Measurements from ENCODE around the gene PSME4.
"Not testable (repeated sequence)": the region's sequence is repeated elsewhere in the genome, so short reads cannot be mapped to it uniquely, and the experiment has no call there.

Gene PSME4

DNA sequence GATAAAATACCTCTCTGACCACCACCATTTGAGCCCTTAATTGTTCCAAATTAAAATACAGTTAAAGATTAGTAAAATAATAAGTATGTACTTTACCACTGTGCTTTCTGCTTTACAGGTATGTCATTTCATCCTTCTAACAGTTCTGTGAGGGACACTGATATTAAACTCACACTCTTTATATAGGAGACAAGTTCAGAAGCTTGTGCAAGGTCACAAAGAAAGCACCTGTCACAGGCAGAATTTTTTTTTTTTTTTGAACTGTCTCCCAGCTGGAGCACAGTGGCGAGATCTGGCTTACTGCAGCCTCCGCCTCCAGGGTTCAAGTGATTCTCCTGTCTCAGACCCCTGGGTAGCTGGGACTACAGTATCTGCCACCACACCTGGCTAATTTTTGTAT lies 89.4 kb downstream of the PSME4 start:
- no peak for DNase-seq

DNA sequence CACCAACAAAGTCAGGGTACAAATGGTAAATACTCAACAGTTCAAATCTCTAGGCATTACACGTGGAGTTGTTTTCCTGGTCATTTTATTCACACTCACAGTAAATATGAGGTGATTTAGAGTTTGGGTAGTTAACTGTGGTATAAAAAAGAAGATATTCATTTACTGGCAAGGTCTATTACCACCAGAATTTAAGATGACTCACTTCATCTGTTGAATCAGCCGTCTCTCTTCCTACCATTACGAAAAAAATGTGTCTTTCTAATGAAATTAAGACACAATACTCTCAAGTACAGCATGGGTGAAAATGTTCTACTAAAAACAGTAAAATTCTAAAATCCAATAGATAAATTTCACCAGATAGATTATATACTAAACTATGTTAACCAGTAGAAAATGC lies 90.0 kb downstream of the PSME4 start:
- no peak for DNase-seq

DNA sequence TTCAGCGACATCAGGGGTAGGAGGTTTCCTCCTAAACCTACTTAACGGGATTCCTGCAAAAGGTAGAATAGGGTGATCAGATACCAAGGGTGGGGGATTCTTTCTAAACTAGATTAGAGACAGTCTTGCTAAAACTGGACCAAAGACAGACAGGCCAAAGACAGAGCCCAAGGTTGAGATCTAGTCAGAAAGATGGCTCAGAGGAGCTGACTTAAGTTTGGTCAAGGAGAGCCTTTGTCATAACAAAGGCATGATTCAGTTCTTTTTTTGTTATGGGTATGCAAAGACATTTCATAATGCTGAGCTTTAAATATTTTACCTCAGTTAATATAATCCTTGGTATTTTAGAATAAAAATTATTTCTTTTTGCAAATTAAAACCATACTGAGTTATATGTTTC lies 93.2 kb downstream of the PSME4 start:
- no peak for DNase-seq

DNA sequence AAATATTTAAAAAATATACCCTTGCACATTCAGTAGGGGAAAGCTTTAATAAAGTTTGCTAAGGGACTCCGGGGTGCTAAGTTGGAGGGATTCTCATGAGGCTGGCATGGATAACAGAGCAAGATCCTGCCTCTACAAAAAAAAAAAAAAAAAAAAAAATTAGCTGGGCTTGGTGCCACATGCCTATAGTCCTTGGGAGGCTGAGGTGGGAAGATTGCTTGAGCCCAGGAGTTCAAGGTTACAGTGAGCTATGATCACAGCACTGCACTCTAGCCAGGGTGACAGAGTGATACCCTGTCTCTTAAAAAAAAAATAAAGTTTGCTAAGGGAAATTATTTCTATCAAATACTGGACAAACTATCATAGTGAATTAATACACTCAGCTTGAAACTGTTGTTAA lies 93.7 kb downstream of the PSME4 start:
- no peak for DNase-seq

DNA sequence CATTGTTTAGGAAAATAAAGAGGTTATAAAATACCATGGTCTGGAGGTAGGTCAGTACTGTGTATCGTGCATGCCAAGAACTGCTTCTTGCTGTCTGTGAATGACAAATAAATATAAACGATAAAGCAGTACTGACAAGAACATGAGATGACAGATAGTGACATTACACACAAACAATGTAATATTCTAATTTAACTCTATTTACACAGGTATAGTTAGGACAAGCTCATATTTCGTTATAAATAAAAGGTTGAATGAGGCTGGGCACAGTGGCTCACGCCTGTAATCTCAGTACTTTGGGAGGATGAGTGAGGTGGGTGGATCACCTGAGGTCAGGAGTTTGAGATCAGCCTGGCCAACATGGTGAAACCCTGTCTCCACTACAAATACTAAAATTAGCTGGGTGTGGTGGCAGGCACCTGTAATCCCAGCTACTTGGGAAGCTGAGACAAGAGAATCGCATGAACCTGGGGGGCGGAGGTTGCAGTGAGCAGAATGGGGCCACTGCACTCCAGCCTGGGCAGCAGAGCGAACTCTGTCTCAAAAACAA lies 96.3 kb downstream of the PSME4 start:
- no peak for DNase-seq

DNA sequence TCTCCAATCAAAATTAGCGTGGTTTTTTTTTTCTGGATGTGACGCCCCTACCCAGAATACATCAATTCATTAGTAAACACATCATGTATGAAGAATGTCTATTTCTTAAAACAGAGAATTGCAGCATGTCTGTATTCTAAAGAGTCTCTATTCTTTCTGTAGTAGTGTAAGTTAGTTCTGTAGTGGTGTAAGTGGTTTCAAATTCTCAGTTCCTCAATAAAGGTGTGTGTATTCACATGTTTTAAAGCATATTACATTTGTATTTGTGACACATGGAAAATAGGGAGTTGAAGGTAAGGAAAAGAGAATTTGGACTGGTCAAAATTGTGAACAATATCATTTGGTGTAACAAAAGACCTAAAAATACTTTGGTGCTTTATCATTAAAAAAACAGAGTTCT lies 103.0 kb downstream of the PSME4 start:
- DNase-seq, result no peak

DNA sequence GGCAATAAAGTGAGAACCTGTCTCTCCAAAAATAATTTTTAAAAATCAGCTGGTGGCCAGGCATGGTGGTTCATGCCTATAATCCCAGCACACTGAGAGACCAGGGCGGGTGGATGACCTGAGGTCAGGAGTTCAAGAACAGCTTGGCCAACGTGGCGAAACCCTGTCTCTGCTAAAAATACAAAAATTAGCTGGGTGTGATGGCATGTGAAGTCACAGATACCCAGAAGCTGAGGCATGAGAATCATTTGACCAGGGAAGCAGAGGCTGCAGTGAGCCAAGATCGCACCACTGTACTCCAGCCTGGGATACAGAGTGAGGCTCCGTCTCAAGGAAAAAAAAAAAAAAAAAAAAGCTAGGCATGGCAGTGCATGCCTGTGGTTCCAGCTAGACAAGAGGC lies 103.6 kb downstream of the PSME4 start:
- DNase-seq, result no peak

DNA sequence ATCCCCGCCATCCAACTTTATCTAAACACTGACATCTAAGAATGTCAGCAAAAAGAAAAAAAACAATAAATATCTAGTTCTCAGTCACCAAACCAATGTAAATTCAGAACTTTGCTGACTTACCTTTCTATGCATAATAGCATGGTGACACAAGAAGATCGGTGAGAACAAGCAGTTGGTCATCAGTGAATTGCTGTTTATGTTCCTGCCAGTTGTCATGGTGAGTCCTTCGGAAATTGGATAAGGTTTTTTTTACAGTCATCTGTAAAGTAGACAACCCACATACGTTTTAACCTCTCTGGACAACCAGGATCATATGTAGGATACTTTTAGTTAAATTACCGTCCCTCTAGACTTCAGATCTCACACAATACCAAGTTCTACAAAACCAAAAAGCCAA lies 104.8 kb downstream of the PSME4 start:
- DNase-seq, result no peak

DNA sequence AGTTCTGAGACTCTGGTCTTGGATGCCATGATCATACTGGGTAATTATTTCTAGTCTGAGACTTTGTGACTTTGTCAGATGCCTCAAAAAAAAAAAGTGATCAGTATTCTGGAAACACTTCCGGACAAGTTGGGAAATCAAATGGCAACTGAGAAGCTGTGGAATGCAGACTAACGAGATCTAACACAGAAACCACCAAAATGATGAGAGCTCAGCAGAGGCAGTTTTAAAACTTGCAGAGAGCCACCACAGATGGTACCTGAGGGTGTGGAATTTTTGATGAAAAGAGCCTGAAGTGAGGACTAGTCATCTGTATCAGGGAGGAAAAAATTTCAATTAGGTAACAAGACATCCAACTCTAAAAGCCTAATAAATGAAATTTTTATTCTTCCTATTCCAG lies 105.5 kb downstream of the PSME4 start:
- no peak for DNase-seq

DNA sequence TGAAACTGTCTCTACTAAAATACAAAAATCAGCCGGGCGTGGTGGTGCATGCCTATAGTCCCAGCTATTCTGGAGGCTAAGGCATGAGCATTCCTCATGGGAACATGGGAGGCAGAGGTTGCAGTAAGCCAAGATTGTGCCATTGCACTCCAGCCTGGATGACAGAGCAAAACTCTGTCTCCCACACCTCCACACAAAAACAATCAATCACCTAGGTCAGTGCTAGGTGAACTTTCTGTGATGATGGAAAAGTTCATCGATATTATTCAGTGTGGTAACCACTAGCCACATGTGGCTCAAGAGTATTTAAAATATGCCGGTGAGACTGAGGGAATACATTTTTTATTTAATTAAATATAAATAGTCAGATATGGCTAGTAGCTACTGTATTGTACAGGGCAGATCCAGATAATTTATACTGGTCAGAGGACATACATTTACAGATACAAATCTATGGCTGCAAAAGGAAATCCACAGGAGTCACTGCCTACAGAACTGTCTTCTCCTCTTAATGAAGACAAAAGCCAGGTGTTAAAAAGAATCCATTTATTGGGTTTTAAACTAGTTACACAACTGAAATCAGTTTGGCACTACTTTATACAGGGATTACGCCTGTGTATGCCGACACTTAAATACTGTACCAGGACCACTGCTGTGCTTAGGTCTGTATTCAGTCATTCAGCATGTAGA lies 107.1 kb downstream of the PSME4 start:
- DNase-seq, result no peak

DNA sequence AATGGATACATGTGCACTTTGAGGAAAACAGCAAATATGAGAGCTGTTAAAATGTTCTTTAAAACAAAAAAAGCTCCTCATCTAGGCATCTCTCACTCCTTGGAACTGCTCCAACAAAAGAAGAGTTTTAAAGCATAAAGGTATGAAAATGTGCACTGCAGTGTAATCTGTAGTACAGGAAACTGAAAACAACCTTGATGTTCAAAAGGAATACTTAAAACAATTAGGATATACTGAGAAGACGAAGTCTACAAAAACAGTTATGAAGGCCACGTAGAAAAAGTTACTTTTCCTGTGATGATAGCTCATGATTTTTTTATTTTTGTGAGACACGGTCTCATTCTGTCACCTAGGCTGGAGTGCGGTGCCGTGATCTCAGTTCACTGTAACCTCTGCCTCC lies 109.0 kb downstream of the PSME4 start:
- no peak for DNase-seq

DNA sequence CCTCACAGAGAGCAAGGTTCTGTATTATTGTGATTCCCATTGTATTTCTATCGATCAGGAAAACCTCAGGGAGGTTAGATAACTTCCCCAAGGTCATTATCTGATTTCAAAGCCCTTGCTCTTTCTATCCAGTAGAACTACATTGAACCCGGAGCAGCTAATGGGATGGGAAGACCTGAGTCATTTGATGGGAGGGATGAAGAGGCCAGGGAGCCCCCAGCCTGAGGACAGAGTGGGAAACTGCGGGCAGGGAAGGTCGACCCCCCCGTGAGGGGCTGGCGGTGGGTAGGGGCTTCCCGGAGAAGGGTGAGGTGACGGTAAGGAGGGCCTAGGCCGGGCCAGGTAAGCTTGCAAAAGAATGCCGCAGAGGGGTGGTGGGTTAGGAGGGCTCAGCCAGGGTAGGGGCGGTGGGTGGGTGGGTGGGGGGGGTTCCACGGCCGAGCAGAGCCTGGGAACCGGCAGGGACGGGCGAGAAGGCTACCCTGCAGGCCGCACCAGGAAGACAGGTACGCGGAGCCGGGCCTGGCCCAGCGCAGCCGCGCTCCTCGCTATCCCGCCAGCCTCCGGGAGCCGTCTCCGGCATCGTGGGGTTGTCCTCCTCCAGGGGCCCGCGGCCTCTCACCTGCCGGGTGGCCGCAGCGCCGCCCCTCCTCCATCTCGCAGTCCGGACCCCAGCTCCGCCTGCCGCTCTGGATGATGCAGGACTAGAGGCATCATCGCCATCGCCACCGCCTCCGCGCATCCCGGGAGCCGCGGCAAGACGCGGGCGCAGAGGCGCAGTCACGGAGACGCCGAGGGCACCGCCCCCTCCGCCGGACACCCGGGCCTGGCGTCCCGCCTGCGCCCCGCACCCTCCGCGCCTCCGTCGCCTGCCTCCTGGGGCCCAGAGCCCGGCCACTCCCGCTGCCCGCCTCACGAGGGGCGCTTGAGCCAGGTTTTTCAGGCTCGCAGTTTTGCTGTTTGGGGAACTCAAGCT lies 111.3 kb downstream of the PSME4 start, which contains the start of gene GPR75:
Gene GPR75, minus strand, starts transcription at position 762 of the 976 bp plus-strand sequence. CDS start 5,211 bp downstream, outside the sequence.
- no peak for DNase-seq

DNA sequence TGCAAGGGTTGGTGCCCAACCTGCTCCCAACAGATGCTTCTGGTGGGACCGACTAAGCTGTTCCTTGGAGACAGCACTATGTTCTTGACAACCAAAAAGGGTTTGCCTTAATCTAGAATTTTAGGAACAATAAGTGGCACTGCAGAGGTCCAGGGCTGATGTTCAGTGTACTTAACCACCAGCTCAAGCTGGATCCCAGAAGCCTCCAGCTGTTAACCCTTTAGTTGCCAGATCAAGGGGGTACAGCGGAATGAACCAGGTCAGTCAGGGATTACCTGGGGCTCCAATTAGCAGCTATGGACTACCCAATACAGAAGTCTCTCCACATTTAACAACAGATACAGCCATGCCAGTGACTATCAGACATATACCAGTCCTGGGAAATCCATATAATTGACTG lies 114.5 kb downstream of the PSME4 start:
- no peak for DNase-seq

DNA sequence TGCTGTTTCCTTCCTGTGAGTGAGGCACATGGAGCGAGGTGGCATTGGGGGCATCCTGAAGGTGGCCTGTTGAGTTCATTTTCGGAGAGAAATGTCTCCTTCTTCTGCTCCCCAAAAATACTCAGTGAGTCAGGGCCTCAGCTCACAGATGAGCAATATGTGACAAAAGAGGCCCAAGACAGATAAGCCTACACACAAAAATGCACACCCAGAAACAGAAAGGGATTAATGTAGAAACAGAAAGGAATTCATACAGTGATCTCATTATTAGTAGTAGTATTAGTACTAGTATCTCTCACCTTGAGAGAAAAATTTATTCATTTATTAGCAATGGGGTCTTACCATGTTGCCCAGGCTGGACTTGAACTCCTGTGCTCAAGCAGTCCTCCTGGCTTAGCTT lies 116.1 kb downstream of the PSME4 start:
- DNase-seq, result no peak

DNA sequence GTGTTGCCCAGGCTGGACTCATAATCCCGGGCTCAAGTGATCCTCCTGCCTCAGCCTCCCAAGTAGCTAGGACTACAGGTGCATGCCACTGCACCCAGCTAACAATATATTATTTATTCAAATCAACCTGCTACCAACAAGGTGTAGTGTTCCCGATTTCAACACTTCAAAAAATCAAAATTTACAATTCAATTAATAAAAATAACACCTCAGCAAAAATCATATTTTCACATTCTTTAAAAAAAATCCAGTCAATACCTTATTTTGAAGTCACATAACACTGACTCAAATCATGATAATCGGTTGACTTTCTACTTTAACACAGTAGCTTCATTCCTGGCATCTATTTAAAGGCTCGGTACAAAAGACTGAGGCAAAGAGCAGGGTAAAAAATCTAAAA lies 118.3 kb downstream of the PSME4 start:
- no peak for DNase-seq

DNA sequence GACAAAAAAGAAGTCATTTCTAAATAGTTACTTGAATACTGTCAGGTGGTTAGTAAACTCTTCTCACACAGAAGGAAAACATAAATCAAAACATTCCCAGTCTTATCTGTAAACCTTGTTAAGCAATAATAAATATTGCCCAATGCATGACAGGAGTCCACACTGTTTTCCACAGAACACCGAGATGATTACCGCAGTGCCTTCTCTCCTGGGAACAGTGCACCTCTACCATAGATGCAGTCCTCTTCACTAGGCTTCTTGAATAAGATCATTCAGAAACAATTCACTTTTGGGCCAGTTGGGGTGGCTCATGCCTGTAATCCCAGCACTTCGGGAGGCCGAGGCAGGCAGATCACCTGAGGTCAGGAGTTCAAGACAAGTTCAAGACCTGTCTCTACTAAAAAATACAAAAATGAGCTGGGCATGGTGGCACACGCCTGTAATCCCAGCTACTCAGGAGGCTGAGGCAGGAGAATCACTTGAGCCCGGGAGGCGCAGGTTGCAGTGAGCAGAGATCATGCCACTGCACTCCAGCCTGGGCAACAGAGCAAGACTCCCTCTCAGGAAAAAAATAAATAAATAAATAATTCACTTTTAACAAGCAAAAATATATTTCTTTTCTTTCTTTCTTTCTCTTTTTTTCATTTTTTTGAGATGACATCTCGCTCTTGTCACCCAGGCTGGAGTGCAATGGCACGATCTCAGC lies 119.6 kb downstream of the PSME4 start:
- DNase-seq, result not testable (repeated sequence)

DNA sequence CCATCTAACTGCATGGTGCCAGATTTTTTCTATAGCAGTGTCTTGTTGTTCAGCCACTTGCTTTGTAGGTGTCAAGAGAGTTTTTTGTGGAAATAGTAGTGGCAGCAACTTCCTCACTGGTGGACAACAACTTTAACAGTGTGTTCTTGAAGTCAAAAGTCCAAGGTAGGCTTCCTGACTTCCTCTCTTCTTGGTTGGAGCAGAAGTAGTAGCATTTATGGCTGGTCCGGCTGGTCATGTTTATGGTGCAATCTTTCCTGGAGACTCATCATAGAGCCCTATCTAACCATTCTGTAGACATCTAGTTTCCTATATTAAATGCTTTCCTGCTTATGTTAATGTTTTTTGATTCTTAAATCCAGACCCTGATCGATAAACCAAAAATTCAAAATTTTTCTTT lies 122.7 kb downstream of the PSME4 start:
- DNase-seq, result peak; percentile 23 to 27

DNA sequence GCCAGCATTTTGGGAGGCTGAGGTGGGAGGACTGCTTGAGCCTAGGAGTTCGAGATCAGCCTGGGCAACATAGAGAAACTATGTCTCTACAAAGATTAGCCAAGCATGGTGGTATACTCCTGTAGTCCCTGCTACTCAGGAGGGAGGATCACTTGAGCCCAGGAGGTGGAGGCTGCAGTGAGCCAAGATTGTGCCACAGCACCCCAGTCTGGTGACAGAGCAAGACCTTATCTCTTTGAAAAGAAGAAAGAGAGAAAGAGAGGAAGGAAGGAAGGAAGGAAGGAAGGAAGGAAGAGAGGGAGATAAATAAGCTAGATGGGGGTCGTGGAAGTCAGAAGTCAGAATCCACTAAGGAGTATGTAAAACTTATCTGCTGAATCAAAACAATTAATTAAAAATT lies 127.2 kb downstream of the PSME4 start:
- DNase-seq, result no peak

DNA sequence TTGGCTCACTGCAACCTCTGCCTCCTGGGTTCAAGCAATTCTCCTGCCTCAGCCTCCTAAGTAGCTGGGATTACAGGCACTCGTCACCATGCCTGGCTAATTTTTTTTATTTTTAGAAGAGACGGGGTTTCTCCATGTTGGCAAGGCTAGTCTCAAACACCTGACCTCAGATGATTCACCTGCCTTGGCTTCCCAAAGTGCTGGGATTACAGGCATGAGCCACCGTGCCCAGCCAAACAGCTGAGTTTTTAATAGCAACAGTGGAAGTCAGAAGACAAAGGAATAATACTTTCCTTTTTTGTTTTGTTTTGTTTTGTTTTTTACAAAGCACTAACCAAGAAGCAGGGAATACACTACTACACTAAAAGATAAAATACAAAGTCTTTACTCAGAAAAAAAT lies 127.9 kb downstream of the PSME4 start:
- no peak for DNase-seq

DNA sequence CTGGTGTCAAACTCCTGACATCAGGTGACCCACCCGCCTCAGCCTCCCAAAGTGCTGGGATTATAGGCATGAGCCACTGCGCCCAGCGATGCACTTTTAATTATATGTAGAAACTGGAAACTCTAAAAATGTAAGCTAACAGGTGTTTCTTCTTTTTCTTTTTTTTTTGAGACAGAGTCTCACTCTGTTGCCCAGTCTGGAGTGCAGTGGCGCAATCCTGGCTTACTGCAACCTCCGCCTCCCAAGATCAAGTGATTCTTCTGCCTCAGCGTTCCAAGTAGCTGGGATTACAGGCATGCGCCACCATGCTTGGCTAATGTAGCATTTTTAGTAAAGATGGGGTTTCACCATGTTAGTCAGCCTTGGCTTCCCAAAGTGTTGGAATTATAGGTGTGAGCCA lies 129.1 kb downstream of the PSME4 start:
- DNase-seq, result not testable (repeated sequence)

DNA sequence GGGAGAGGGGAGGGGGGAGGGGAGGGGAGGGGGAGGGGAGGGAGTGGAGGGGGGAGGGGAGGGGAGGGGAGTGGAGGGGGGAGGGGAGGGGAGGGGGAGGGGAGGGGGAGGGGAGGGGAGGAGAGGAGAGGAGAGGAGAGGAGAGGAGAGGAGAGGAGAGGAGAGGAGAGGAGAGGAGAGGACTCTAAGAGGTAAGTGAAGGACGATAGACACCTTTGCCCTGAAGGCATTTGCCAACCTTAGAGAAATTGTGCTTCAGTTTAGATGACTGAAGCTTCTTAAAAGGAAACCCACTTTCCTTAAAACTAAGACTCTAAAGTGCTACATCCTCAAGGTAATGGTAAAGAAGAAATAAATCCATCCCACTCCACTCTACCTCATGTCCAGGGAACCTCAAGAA lies 130.2 kb downstream of the PSME4 start:
- no peak for DNase-seq

DNA sequence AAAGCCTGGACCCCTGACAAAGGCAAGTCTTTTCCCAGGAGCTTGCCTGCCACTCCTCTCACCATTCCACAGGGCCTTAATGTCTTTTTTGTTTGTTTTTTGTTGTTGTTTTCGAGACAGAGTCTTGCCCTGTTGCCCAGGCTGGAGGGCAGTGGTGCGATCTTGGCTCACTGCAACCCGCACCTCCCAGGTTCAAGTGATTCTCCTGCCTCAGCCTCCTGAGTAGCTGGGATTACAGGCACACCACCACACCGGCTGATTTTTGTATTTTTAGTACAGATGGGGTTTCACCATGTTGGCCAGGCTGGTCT lies 140.9 kb downstream of the PSME4 start:
- not testable (repeated sequence) for DNase-seq

Measured in inflammatory macrophage (primary cell).